Measurements from ENCODE around the gene NSMF. TPM values are rescaled to one million over a fixed set of nuclear protein-coding genes. Genes with fewer than 3 reads are reported as not detected.
A peak's percentile ranks its signal among the peaks of the same experiment; 100 is the strongest.

The NSMF gene
- total RNA-seq, 4 donors from 2014 or later: 219 to 297 (median 270) TPM

- Histone ChIP-seq H3K4me1 (peaks cover 0 to 67% (median 44%) of the 10 kb centered on the region in 4 donors), H3K27me3 (no peaks in the 10 kb centered on the region), H3K4me3 (peak overlapping the region in 1 of 4 donors; percentile 82), H3K36me3 (peaks cover 0 to 46% (median 4%) of the 10 kb centered on the region in 3 donors), H3K9me3 (no peaks in the 10 kb centered on the region), H3K27ac (peak overlapping the region; percentile 49 to 94 (median 88))
- 53 to 70% methylated on average over 12 of the region's 12 CpGs for WGBS, 2 donors
- no peak for TF ChIP-seq CTCF (IDR thresholded peaks at IDR 0.05)
- peak in 1 of 2 donors; percentile 37 for TF ChIP-seq POLR2A (IDR thresholded peaks at IDR 0.05)
- TF ChIP-seq EP300 (IDR thresholded peaks at IDR 0.05): peak in 1 of 2 donors; percentile 76
- no peak for DNase-seq (ENCODE audit: low spot score in 2 of 2)
Observed at GRCh38 chr9:137456061-137456863, 2.9 kb downstream of the NSMF start.

- peaks cover 0 to 46% (median 4%) of the 10 kb centered on the region in 3 donors for H3K36me3 ChIP-seq
- WGBS, 2 donors: 84 to 91% methylated on average over 15 to 18 of the region's 18 CpGs
- no peaks in the 10 kb centered on the region for H3K9me3 ChIP-seq
- TF ChIP-seq CTCF (IDR thresholded peaks at IDR 0.05): no peak
- no peak for TF ChIP-seq POLR2A (IDR thresholded peaks at IDR 0.05)
- no peak for TF ChIP-seq EP300 (IDR thresholded peaks at IDR 0.05)
- no peaks in the 10 kb centered on the region for H3K27me3 ChIP-seq
- peak overlapping the region; percentile 49 to 94 (median 88) for H3K27ac ChIP-seq
- peaks cover 0 to 64% (median 44%) of the 10 kb centered on the region in 4 donors for H3K4me1 ChIP-seq
- no peak for DNase-seq (ENCODE audit: low spot score in 2 of 2)
- H3K4me3 ChIP-seq: peak overlapping the region in 1 of 4 donors; percentile 49
Observed at GRCh38 chr9:137455359-137455991, 3.7 kb downstream of the NSMF start.

- no peak for DNase-seq (ENCODE audit: low spot score in 2 of 2)
- Histone ChIP-seq H3K27ac (peak overlapping the region; percentile 49 to 94 (median 88)), H3K9me3 (no peaks in the 10 kb centered on the region), H3K27me3 (no peaks in the 10 kb centered on the region), H3K4me1 (peaks cover 0 to 60% (median 42%) of the 10 kb centered on the region in 4 donors), H3K36me3 (peaks cover 0 to 51% (median 4%) of the 10 kb centered on the region in 3 donors), H3K4me3 (peak overlapping the region; percentile 16 to 51 (median 40))
- TF ChIP-seq POLR2A (IDR thresholded peaks at IDR 0.05) (no peak), EP300 (IDR thresholded peaks at IDR 0.05) (peak in 1 of 2 donors; percentile 11)
- 68 to 75% methylated on average over 28 to 29 of the region's 30 CpGs for WGBS, 2 donors
Observed at GRCh38 chr9:137454597-137455358, 4.4 kb downstream of the NSMF start.

GRCh38 chr9:137454145-137454596 lies 5.0 kb downstream of the NSMF start:
- Histone ChIP-seq H3K4me3 (peak overlapping the region; percentile 16 to 51 (median 40)), H3K36me3 (peaks cover 0 to 57% (median 4%) of the 10 kb centered on the region in 3 donors), H3K27me3 (no peaks in the 10 kb centered on the region), H3K4me1 (peaks cover 0 to 54% (median 37%) of the 10 kb centered on the region in 4 donors), H3K9me3 (no peaks in the 10 kb centered on the region), H3K27ac (peak overlapping the region; percentile 49 to 94 (median 86))
- TF ChIP-seq CTCF (IDR thresholded peaks at IDR 0.05) (no peak), POLR2A (IDR thresholded peaks at IDR 0.05) (peak in 1 of 2 donors; percentile 35), EP300 (IDR thresholded peaks at IDR 0.05) (peak in 1 of 2 donors; percentile 2)
- DNase-seq (ENCODE audit: low spot score in 2 of 2): no peak
- WGBS, 2 donors: 15 to 16% methylated on average over 7 to 21 of the region's 24 CpGs

- peak overlapping the region in 3 of 4 donors; percentile 19 to 47 (median 40) for H3K4me3 ChIP-seq
- TF ChIP-seq CTCF (IDR thresholded peaks at IDR 0.05) (no peak), POLR2A (IDR thresholded peaks at IDR 0.05) (no peak), EP300 (IDR thresholded peaks at IDR 0.05) (no peak)
- H3K27me3 ChIP-seq: no peaks in the 10 kb centered on the region
- H3K9me3 ChIP-seq: no peaks in the 10 kb centered on the region
- H3K27ac ChIP-seq: peak overlapping the region in 3 of 4 donors; percentile 45 to 66 (median 52)
- peaks cover 0 to 53% (median 37%) of the 10 kb centered on the region in 4 donors for H3K4me1 ChIP-seq
- 27 to 32% methylated on average over 12 to 24 of the region's 25 CpGs for WGBS, 2 donors
- peak; percentile 64 to 68 for DNase-seq (ENCODE audit: low spot score in 2 of 2)
- H3K36me3 ChIP-seq: peaks cover under 1 to 62% (median 4%) of the 10 kb centered on the region in 3 donors
Observed at GRCh38 chr9:137453643-137454081, 5.5 kb downstream of the NSMF start.
